GM23338 (cell line): ENCODE data around the gene SLCO3A1. TPM values are rescaled to one million over a fixed set of nuclear protein-coding genes. Genes with fewer than 3 reads are reported as not detected.
"Not testable (repeated sequence)": the region's sequence is repeated elsewhere in the genome, so short reads cannot be mapped to it uniquely, and the experiment has no call there.

Source experiments
- ATAC-seq: fragments of 200-7000 bp; cut with Tn5 transposase; 3 replicates; pipeline ENCODE4 v1.9.1; 2020
- DNase-seq: peaks from one replicate; pipeline ENCODE4 v3.0.0-alpha.2; 2015; ENCODE audit warnings: low spot score
- H2AFZ ChIP-seq: fragments of 200-600 bp; sonication (generic); 2 replicates; pipeline ENCODE4 v1.8.0; 2016; ENCODE audit warnings: antibody characterized with exemption, mild to moderate bottlenecking, moderate library complexity
- H3F3A ChIP-seq: fragments of 200-600 bp; sonication (generic); replicated peaks from 2 replicates; pipeline ENCODE4 v1.8.0; 2017; ENCODE audit warnings: antibody characterized with exemption, mixed run types, low read depth
- H3K27ac ChIP-seq: fragments of 200-600 bp; sonication (generic); 2 replicates; pipeline ENCODE4 v1.6.1; 2016; ENCODE audit warnings: low read depth
- H3K27me3 ChIP-seq: fragments of 200-600 bp; sonication (generic); 2 replicates; pipeline ENCODE4 v1.8.0; 2016; ENCODE audit warnings: mild to moderate bottlenecking, mixed run types, moderate library complexity; ENCODE audit not compliant: insufficient read depth
- H3K36me3 ChIP-seq: fragments of 200-600 bp; sonication (generic); 2 replicates; pipeline ENCODE4 v1.8.0; 2016; ENCODE audit warnings: mild to moderate bottlenecking; ENCODE audit not compliant: insufficient read depth
- H3K4me1 ChIP-seq: fragments of 200-600 bp; sonication (generic); 2 replicates; pipeline ENCODE4 v1.8.0; 2016; ENCODE audit warnings: mild to moderate bottlenecking, moderate library complexity; ENCODE audit not compliant: insufficient read depth
- H3K4me2 ChIP-seq: fragments of 200-600 bp; sonication (generic); 2 replicates; pipeline ENCODE4 v1.7.1; 2017; ENCODE audit warnings: mixed run types
- H3K4me3 ChIP-seq: fragments of 200-600 bp; sonication (generic); 2 replicates; pipeline ENCODE4 v1.6.1; 2016; ENCODE audit warnings: mixed run types
- H3K79me2 ChIP-seq: fragments of 200-600 bp; sonication (generic); replicated peaks from 2 replicates; pipeline ENCODE4 v1.8.0; 2017; ENCODE audit warnings: mild to moderate bottlenecking; ENCODE audit not compliant: insufficient read depth
- H3K9me2 ChIP-seq: fragments of 200-600 bp; sonication (generic); 2 replicates; pipeline ENCODE4 v1.8.0; 2017; ENCODE audit not compliant: insufficient read depth
- H4K20me1 ChIP-seq: fragments of 200-600 bp; sonication (generic); replicated peaks from 2 replicates; pipeline ENCODE4 v1.8.0; 2017; ENCODE audit warnings: mild to moderate bottlenecking; ENCODE audit not compliant: insufficient read depth
- H3K27ac Mint-ChIP-seq: 2 replicates; pipeline ENCODE4 v1.8.0; 2020; ENCODE audit warnings: inconsistent platforms, mild to moderate bottlenecking, moderate library complexity, mixed read lengths
- H3K27me3 Mint-ChIP-seq: 3 replicates; pipeline ENCODE4 v1.8.0; 2022; ENCODE audit warnings: low read depth, mild to moderate bottlenecking, moderate library complexity, mixed read lengths, inconsistent platforms; ENCODE audit not compliant: insufficient read depth, poor library complexity
- H3K36me3 Mint-ChIP-seq: 3 replicates; pipeline ENCODE4 v1.8.0; 2021; ENCODE audit warnings: low read depth, mild to moderate bottlenecking, inconsistent platforms, moderate library complexity, mixed read lengths
- H3K4me1 Mint-ChIP-seq: 3 replicates; pipeline ENCODE4 v1.8.0; 2020; ENCODE audit warnings: mild to moderate bottlenecking, inconsistent platforms, mixed read lengths
- H3K4me3 Mint-ChIP-seq: 3 replicates; pipeline ENCODE4 v1.8.0; 2021; ENCODE audit warnings: moderate library complexity, mild to moderate bottlenecking, inconsistent platforms, mixed read lengths
- H3K9me3 Mint-ChIP-seq: 3 replicates; pipeline ENCODE4 v1.8.0; 2020; ENCODE audit warnings: moderate library complexity, mild to moderate bottlenecking, inconsistent platforms, mixed read lengths
- CREB1 ChIP-seq: fragments of 250-450 bp; sonication (Bioruptor Pico); IDR thresholded peaks from 2 replicates; pipeline ENCODE4 v1.5.0; 2020; ENCODE audit warnings: low read depth, mild to moderate bottlenecking, moderate library complexity
- ETS1 ChIP-seq: IDR thresholded peaks from 2 replicates; pipeline ENCODE4 v1.6.1; 2016; ENCODE audit warnings: antibody characterized with exemption
- EZH2 ChIP-seq: fragments of 200-600 bp; sonication (generic); IDR thresholded peaks from one replicate; pipeline ENCODE4 v1.8.0; 2017; ENCODE audit warnings: antibody characterized with exemption, mild to moderate bottlenecking, low read depth; ENCODE audit not compliant: unreplicated experiment
- EZH2phosphoT487 ChIP-seq: fragments of 200-600 bp; sonication (generic); IDR thresholded peaks from one replicate; pipeline ENCODE4 v1.8.1; 2018; ENCODE audit warnings: antibody characterized with exemption; ENCODE audit not compliant: unreplicated experiment
- NANOG ChIP-seq: IDR thresholded peaks from 2 replicates; pipeline ENCODE4 v1.6.1; 2016; ENCODE audit warnings: antibody characterized with exemption, borderline replicate concordance
- REST ChIP-seq: IDR thresholded peaks from one replicate; pipeline ENCODE4 v1.6.1; 2018; ENCODE audit warnings: antibody characterized with exemption; ENCODE audit not compliant: unreplicated experiment
- STAT1 ChIP-seq: IDR thresholded peaks from one replicate; pipeline ENCODE4 v1.6.1; 2016; ENCODE audit warnings: antibody characterized with exemption; ENCODE audit not compliant: unreplicated experiment
- ZNF114 ChIP-seq: fragments of 250-450 bp; sonication (Bioruptor Pico); IDR thresholded peaks from 2 replicates; pipeline ENCODE4 v1.5.0; 2020; ENCODE audit warnings: mild to moderate bottlenecking, moderate library complexity
- ZNF331 ChIP-seq: fragments of 250-450 bp; sonication (Bioruptor Pico); IDR thresholded peaks from 2 replicates; pipeline ENCODE4 v1.5.0; 2020; ENCODE audit warnings: low read depth, mild to moderate bottlenecking, moderate library complexity
- ZNF462 ChIP-seq: fragments of 250-450 bp; sonication (Bioruptor Pico); IDR thresholded peaks from 2 replicates; pipeline ENCODE4 v1.5.0; 2020; ENCODE audit warnings: mild to moderate bottlenecking, moderate library complexity
- polyA plus RNA-seq: library from polyadenylated mRNA; unstranded; fragments of >200 nt; fragmentation: Nextera tagmentation; extraction: Ambion mirVana; gene quantifications from 2 replicates; pipeline ENCODE4 v1.2.1, GENCODE V29; 2016
- total RNA-seq: library from RNA; depleted of rRNA; stranded (reverse); fragments of >200 nt; shearing (Covaris generic); gene quantifications from 2 replicates; pipeline ENCODE4 v1.2.3, GENCODE V29; 2014

SLCO3A1 gene
- total and polyA plus RNA-seq, 2 experiments from 2014 or later = 7.3 to 9.4 TPM

- H3K4me1 Mint-ChIP-seq = peaks cover 17% of the 10 kb centered on the region
- H3K4me3 ChIP-seq, H3K4me2 ChIP-seq, H3K79me2 ChIP-seq, H3K9me2 ChIP-seq, DNase-seq, H3K27me3 ChIP-seq, H3K27ac ChIP-seq, H3K27ac Mint-ChIP-seq, H3K4me3 Mint-ChIP-seq, H4K20me1 ChIP-seq, H3K36me3 Mint-ChIP-seq, H3K27me3 Mint-ChIP-seq, H3K4me1 ChIP-seq, H3F3A ChIP-seq, ATAC-seq, H3K36me3 ChIP-seq, H2AFZ ChIP-seq, H3K9me3 Mint-ChIP-seq: not testable (repeated sequence)
Observed at GRCh38 chr15:91963747-91964146, 110.2 kb downstream of the SLCO3A1 start.

GRCh38 chr15:91965501-91966193 lies 112.1 kb downstream of the SLCO3A1 start:
- DNase-seq = no peak
- no peaks in the 10 kb centered on the region for H3F3A ChIP-seq
- H3K4me3 Mint-ChIP-seq = no peak overlapping the region
- H3K79me2 ChIP-seq = peaks cover 11% of the 10 kb centered on the region
- H3K4me1 Mint-ChIP-seq = peaks cover 17% of the 10 kb centered on the region
- no peak for TF ChIP-seq ETS1
- no peak for TF ChIP-seq ZNF331 (CRISPR knock-in tag)
- TF ChIP-seq NANOG = no peak
- TF ChIP-seq EZH2 = no peak
- TF ChIP-seq ZNF462 = no peak
- no peak for TF ChIP-seq ZNF114 (CRISPR knock-in tag)
- no peak for TF ChIP-seq EZH2phosphoT487
- no peak for TF ChIP-seq REST
- TF ChIP-seq STAT1 = no peak
- no peak for TF ChIP-seq CREB1 (CRISPR knock-in tag)
- ATAC-seq = no peak
- H3K4me2 ChIP-seq = no peak overlapping the region
- H3K27me3 ChIP-seq = no peaks in the 10 kb centered on the region
- H3K36me3 Mint-ChIP-seq = peaks cover 8% of the 10 kb centered on the region
- no peak overlapping the region for H2AFZ ChIP-seq
- no peaks in the 10 kb centered on the region for H4K20me1 ChIP-seq
- H3K27ac ChIP-seq = 0 out of 2 replicates have a peak overlapping the region, but pooled peaks have one; percentile 45
- no peaks in the 10 kb centered on the region for H3K4me1 ChIP-seq
- H3K36me3 ChIP-seq = 0 out of 2 replicates have a peak, but pooled peaks cover 3% of the 10 kb centered on the region
- H3K27me3 Mint-ChIP-seq = no peaks in the 10 kb centered on the region
- no peak overlapping the region for H3K4me3 ChIP-seq
- peaks cover 3% of the 10 kb centered on the region; the same call in 2 of the 3 replicates for H3K9me3 Mint-ChIP-seq
- no peak overlapping the region for H3K27ac Mint-ChIP-seq
- no peaks in the 10 kb centered on the region for H3K9me2 ChIP-seq
